ENCODE results near the gene GSTCD. TPM values are rescaled to one million over a fixed set of nuclear protein-coding genes. Genes with fewer than 3 reads are reported as not detected.

Gene GSTCD
- total and polyA plus RNA-seq, 2 donors (not counting 1 experiment from before 2014, with no cell fraction given), result 5.0 to 13.2 TPM

GRCh38 chr4:105822061-105822460 is 113.5 kb downstream of the GSTCD start:
- H3K27ac Mint-ChIP-seq, result no peak overlapping the region
- intact Hi-C loops (cut with micrococcal nuclease), result no loop called here
- no peak overlapping the region for H3K9ac ChIP-seq (ENCODE audit: low read length)
- no peaks in the 10 kb centered on the region for H3K27me3 Mint-ChIP-seq
- H3K9me3 Mint-ChIP-seq (ENCODE audit: insufficient read depth), result no peaks in the 10 kb centered on the region
- no peaks in the 10 kb centered on the region for H3K79me2 ChIP-seq (ENCODE audit: control insufficient read depth, insufficient read depth, low read length)
- TF ChIP-seq, protein P1, sequence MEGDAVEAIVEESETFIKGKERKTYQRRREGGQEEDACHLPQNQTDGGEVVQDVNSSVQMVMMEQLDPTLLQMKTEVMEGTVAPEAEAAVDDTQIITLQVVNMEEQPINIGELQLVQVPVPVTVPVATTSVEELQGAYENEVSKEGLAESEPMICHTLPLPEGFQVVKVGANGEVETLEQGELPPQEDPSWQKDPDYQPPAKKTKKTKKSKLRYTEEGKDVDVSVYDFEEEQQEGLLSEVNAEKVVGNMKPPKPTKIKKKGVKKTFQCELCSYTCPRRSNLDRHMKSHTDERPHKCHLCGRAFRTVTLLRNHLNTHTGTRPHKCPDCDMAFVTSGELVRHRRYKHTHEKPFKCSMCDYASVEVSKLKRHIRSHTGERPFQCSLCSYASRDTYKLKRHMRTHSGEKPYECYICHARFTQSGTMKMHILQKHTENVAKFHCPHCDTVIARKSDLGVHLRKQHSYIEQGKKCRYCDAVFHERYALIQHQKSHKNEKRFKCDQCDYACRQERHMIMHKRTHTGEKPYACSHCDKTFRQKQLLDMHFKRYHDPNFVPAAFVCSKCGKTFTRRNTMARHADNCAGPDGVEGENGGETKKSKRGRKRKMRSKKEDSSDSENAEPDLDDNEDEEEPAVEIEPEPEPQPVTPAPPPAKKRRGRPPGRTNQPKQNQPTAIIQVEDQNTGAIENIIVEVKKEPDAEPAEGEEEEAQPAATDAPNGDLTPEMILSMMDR (IDR thresholded peaks at IDR 0.05), result no peak
- no peak for TF ChIP-seq EZH2 (IDR thresholded peaks at IDR 0.05; ENCODE audit: borderline replicate concordance, insufficient read depth, low read depth, low read length, poor library complexity, severe bottlenecking)
- no peak overlapping the region for H3K4me2 ChIP-seq (replicated peaks; ENCODE audit: low read depth, low read length, poor library complexity, severe bottlenecking)
- H2AFZ ChIP-seq (ENCODE audit: insufficient read depth, low read depth, low read length, poor library complexity, severe bottlenecking), result no peak overlapping the region
- POLR2A ChIA-PET, result no interaction called here
- DNase-seq (no peak), ATAC-seq (ENCODE audit: low read depth) (no peak)
- H3K9me3 ChIP-seq (ENCODE audit: control extremely low read depth in 1 of 3, control insufficient read depth in 2 of 3, insufficient read depth in 1 of 3, low read length in 2 of 3), result no peaks in the 10 kb centered on the region
- no peaks in the 10 kb centered on the region for H3K4me1 Mint-ChIP-seq
- H4K20me1 ChIP-seq (ENCODE audit: control insufficient read depth, insufficient read depth, low read length, poor library complexity, severe bottlenecking), result no peaks in the 10 kb centered on the region
- H3K27me3 ChIP-seq (replicated peaks in 1 of 4; ENCODE audit: control extremely low read depth in 1 of 4, control insufficient read depth in 3 of 4, insufficient read depth in 4 of 4, low read length in 3 of 4), result no peaks in the 10 kb centered on the region
- H3K27ac ChIP-seq (ENCODE audit: low read length in 2 of 2), result no peak overlapping the region
- CTCF ChIA-PET, result no interaction called here
- H3K4me3 ChIP-seq (ENCODE audit: control extremely low read depth in 1 of 5, extremely low read depth in 1 of 5, insufficient read depth in 1 of 5, low read depth in 2 of 5, low read length in 4 of 5), result no peak overlapping the region
- no peaks in the 10 kb centered on the region for H3K4me1 ChIP-seq (ENCODE audit: control insufficient read depth in 2 of 2, insufficient read depth in 2 of 2, low read length in 2 of 2)
- H3K4me3 Mint-ChIP-seq, result no peak overlapping the region
- peaks cover 0 to 1% of the 10 kb centered on the region in 2 experiments for H3K36me3 ChIP-seq (replicated peaks in 1 of 2; ENCODE audit: control extremely low read depth in 1 of 2, control insufficient read depth in 1 of 2, extremely low read depth in 1 of 2, insufficient read depth in 2 of 2, low read length in 1 of 2)

GRCh38 chr4:105828074-105828473 is 119.5 kb downstream of the GSTCD start:
- H3K4me3 Mint-ChIP-seq, result no peak overlapping the region
- H3K4me3 ChIP-seq (ENCODE audit: control extremely low read depth in 1 of 5, extremely low read depth in 1 of 5, insufficient read depth in 1 of 5, low read depth in 2 of 5, low read length in 4 of 5), result no peak overlapping the region
- no peaks in the 10 kb centered on the region for H3K79me2 ChIP-seq (ENCODE audit: control insufficient read depth, insufficient read depth, low read length)
- ChIA-PET POLR2A (no interaction called here), CTCF (no interaction called here)
- no peaks in the 10 kb centered on the region for H3K4me1 Mint-ChIP-seq
- intact Hi-C loops (cut with micrococcal nuclease), result no loop called here
- H3K4me1 ChIP-seq (ENCODE audit: control insufficient read depth in 2 of 2, insufficient read depth in 2 of 2, low read length in 2 of 2), result no peaks in the 10 kb centered on the region
- no peak overlapping the region for H3K9ac ChIP-seq (ENCODE audit: low read length)
- no peak for TF ChIP-seq EZH2 (IDR thresholded peaks at IDR 0.05; ENCODE audit: borderline replicate concordance, insufficient read depth, low read depth, low read length, poor library complexity, severe bottlenecking)
- TF ChIP-seq, protein P1 (IDR thresholded peaks at IDR 0.05), result no peak
- no peak overlapping the region for H2AFZ ChIP-seq (ENCODE audit: insufficient read depth, low read depth, low read length, poor library complexity, severe bottlenecking)
- H3K27ac Mint-ChIP-seq, result no peak overlapping the region
- no peaks in the 10 kb centered on the region for H3K27me3 ChIP-seq (replicated peaks in 1 of 4; ENCODE audit: control extremely low read depth in 1 of 4, control insufficient read depth in 3 of 4, insufficient read depth in 4 of 4, low read length in 3 of 4)
- H4K20me1 ChIP-seq (ENCODE audit: control insufficient read depth, insufficient read depth, low read length, poor library complexity, severe bottlenecking), result no peaks in the 10 kb centered on the region
- no peaks in the 10 kb centered on the region for H3K27me3 Mint-ChIP-seq
- H3K27ac ChIP-seq (ENCODE audit: low read length in 2 of 2), result no peak overlapping the region
- no CpG with 5 or more reads among the region's 2 CpGs for WGBS (ENCODE audit: insufficient coverage)
- no peaks in the 10 kb centered on the region for H3K9me3 ChIP-seq (ENCODE audit: control extremely low read depth in 1 of 3, control insufficient read depth in 2 of 3, insufficient read depth in 1 of 3, low read length in 2 of 3)
- no peaks in the 10 kb centered on the region for H3K9me3 Mint-ChIP-seq (ENCODE audit: insufficient read depth)
- H3K4me2 ChIP-seq (replicated peaks; ENCODE audit: low read depth, low read length, poor library complexity, severe bottlenecking), result no peak overlapping the region
- no peak for ATAC-seq (ENCODE audit: low read depth)
- no peak for DNase-seq
- H3K36me3 ChIP-seq (replicated peaks in 1 of 2; ENCODE audit: control extremely low read depth in 1 of 2, control insufficient read depth in 1 of 2, extremely low read depth in 1 of 2, insufficient read depth in 2 of 2, low read length in 1 of 2), result no peaks in the 10 kb centered on the region

Measured in B cell (primary cell).